ENCODE data around the gene RLBP1.

DNA sequence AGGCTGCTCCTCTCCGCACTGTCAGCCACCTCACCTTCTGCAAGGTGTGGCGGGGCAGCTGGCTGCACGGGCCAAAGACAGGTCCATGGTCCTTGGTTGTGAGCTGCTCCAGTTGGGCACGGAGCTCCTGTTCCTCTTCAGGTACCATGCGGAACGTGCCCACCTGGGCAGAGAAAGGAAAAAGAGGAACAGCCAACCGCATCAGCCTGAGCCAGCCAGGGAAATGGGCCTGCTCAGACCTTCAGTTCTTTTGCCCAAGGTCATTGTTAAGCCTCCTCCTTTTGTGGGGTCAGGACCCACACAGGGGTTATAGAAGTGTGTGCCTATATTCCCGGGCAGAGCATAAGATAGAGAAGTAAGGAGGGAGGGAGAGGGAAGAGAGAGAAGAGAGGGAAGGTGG is 2.8 kb downstream of the RLBP1 start:
- TF ChIP-seq, protein P1, sequence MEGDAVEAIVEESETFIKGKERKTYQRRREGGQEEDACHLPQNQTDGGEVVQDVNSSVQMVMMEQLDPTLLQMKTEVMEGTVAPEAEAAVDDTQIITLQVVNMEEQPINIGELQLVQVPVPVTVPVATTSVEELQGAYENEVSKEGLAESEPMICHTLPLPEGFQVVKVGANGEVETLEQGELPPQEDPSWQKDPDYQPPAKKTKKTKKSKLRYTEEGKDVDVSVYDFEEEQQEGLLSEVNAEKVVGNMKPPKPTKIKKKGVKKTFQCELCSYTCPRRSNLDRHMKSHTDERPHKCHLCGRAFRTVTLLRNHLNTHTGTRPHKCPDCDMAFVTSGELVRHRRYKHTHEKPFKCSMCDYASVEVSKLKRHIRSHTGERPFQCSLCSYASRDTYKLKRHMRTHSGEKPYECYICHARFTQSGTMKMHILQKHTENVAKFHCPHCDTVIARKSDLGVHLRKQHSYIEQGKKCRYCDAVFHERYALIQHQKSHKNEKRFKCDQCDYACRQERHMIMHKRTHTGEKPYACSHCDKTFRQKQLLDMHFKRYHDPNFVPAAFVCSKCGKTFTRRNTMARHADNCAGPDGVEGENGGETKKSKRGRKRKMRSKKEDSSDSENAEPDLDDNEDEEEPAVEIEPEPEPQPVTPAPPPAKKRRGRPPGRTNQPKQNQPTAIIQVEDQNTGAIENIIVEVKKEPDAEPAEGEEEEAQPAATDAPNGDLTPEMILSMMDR (conservative IDR thresholded peaks at IDR 0.05; ENCODE audit: low read depth, low read length) = no peak
- TF ChIP-seq EZH2 (IDR thresholded peaks at IDR 0.05; ENCODE audit: low read length, unreplicated experiment) (no peak), EZH2phosphoT487 (IDR thresholded peaks at IDR 0.05; ENCODE audit: borderline replicate concordance, low read length) (no peak)
